H1 (cell line): ENCODE data around the gene TMEM187. TPM values are rescaled to one million over a fixed set of nuclear protein-coding genes. Genes with fewer than 3 reads are reported as not detected.

Source experiments
- CTCF ChIA-PET: fragments of 300-600 bp; sonication (Branson Sonifier 250); formaldehyde crosslinking; loops from one replicate; lab custom pipeline; 2021; ENCODE audit not compliant: partially characterized antibody; lab: Charles Lee
- POLR2A ChIA-PET: fragments of 300-600 bp; sonication (Branson Sonifier 250); formaldehyde crosslinking; loops from one replicate; lab custom pipeline; 2021; ENCODE audit warnings: inconsistent platforms; ENCODE audit not compliant: partially characterized antibody; lab: Charles Lee
- DNase-seq, 2 experiments: peaks; one replicate each; pipeline versions ENCODE4 v3.0.0 to v3.0.0-alpha.2; 2010 to 2022; ENCODE audit warnings: low spot score in 2 of 2, low read depth in 1 of 2, mixed read lengths in 1 of 2
- FAIRE-seq: peaks from 2 replicates; lab custom pipeline; 2011; peaks lifted over from hg19 to GRCh38; lab: Jason Lieb, UNC
- H2AFZ ChIP-seq: 2 replicates; pipeline ENCODE4 v1.8.1; 2012; ENCODE audit warnings: low read length, inconsistent platforms
- H2AK5ac ChIP-seq: 2 replicates; pipeline ENCODE4 v1.6.1; 2013; ENCODE audit warnings: low read depth, low read length
- H2BK120ac ChIP-seq: replicated peaks from 2 replicates; pipeline ENCODE3; 2013; ENCODE audit warnings: low read depth, low read length, inconsistent platforms
- H2BK12ac ChIP-seq: 2 replicates; pipeline ENCODE4 v1.6.1; 2013; ENCODE audit warnings: low read depth, low read length
- H2BK15ac ChIP-seq: 2 replicates; pipeline ENCODE4 v1.6.1; 2013; ENCODE audit warnings: low read length
- H2BK20ac ChIP-seq: 2 replicates; pipeline ENCODE4 v1.6.1; 2013; ENCODE audit warnings: low read length
- H2BK5ac ChIP-seq: 2 replicates; pipeline ENCODE4 v1.6.1; 2013; ENCODE audit warnings: low read depth, low read length
- H3K14ac ChIP-seq: 2 replicates; pipeline ENCODE4 v1.6.1; 2013; ENCODE audit warnings: inconsistent platforms; ENCODE audit not compliant: insufficient read length
- H3K18ac ChIP-seq: 2 replicates; pipeline ENCODE4 v1.6.1; 2013; ENCODE audit warnings: low read length; ENCODE audit errors: extremely low read depth
- H3K23ac ChIP-seq: 2 replicates; pipeline ENCODE4 v1.6.1; 2013; ENCODE audit warnings: inconsistent platforms; ENCODE audit not compliant: insufficient read length
- H3K23me2 ChIP-seq: 2 replicates; pipeline ENCODE4 v1.6.1; 2013; ENCODE audit warnings: low read depth, low read length
- H3K27ac ChIP-seq: 2 replicates; pipeline ENCODE4 v1.6.1; 2011; ENCODE audit warnings: low read depth, low read length, inconsistent platforms
- H3K27me3 ChIP-seq, 4 experiments: replicated peaks in 1 of 4; 1 replicate in 1 of 4; 2 replicates in 3 of 4; pipeline versions ENCODE4 v1.6.1 to v1.8.1; 2011 to 2013; ENCODE audit warnings: low read length in 3 of 4, mild to moderate bottlenecking in 3 of 4, inconsistent platforms in 2 of 4, mixed read lengths in 2 of 4, moderate library complexity in 1 of 4; ENCODE audit not compliant: control insufficient read depth in 3 of 4, insufficient read depth in 3 of 4; ENCODE audit errors: extremely low read depth in 1 of 4
- H3K36me3 ChIP-seq, 4 experiments: 2 replicates each; pipeline versions ENCODE4 v1.6.1 to v1.8.1; 2011 to 2013; ENCODE audit warnings: mild to moderate bottlenecking in 4 of 4, low read length in 3 of 4, moderate library complexity in 2 of 4, control low read depth in 1 of 4, inconsistent platforms in 1 of 4; ENCODE audit not compliant: insufficient read depth in 4 of 4, control insufficient read depth in 2 of 4
- H3K4ac ChIP-seq: replicated peaks from 2 replicates; pipeline ENCODE3; 2013; ENCODE audit warnings: low read length, low read depth, mixed read lengths, inconsistent platforms; ENCODE audit not compliant: insufficient read length
- H3K4me1 ChIP-seq, 4 experiments: replicated peaks in 1 of 4; 1 replicate in 1 of 4; 2 replicates in 3 of 4; pipeline versions ENCODE4 v1.6.1 to v1.8.1; 2011 to 2013; ENCODE audit warnings: low read length in 3 of 4, inconsistent platforms in 2 of 4, mixed read lengths in 1 of 4; ENCODE audit not compliant: insufficient read depth in 4 of 4, control insufficient read depth in 3 of 4
- H3K4me2 ChIP-seq, 2 experiments: 2 replicates each; pipeline versions ENCODE4 v1.6.1 to v1.8.1; 2011 to 2013; ENCODE audit warnings: low read depth in 2 of 2, low read length in 2 of 2, control low read depth in 1 of 2, inconsistent platforms in 1 of 2, mild to moderate bottlenecking in 1 of 2; ENCODE audit not compliant: insufficient read depth in 1 of 2
- H3K4me3 ChIP-seq, 4 experiments: fragments of 200-600, 300-600 bp in 1 of 4; sonication (generic), shearing (Covaris generic), sonication (Bioruptor Twin) in 1 of 4; 2 replicates each; pipeline versions ENCODE4 v1.5.1 to v1.8.1; 2011 to 2016; ENCODE audit warnings: low read length in 4 of 4, low read depth in 3 of 4, control low read depth in 2 of 4, inconsistent platforms in 2 of 4, mild to moderate bottlenecking in 2 of 4, mixed read lengths in 1 of 4, moderate library complexity in 1 of 4; ENCODE audit not compliant: insufficient read depth in 2 of 4; ENCODE audit errors: extremely low read depth in 1 of 4
- H3K56ac ChIP-seq: replicated peaks from 2 replicates; pipeline ENCODE3; 2013; ENCODE audit warnings: low read depth, mild to moderate bottlenecking, mixed read lengths, low read length, inconsistent platforms; ENCODE audit not compliant: insufficient read length
- H3K79me1 ChIP-seq: 2 replicates; pipeline ENCODE4 v1.6.1; 2013; ENCODE audit warnings: low read depth, low read length, control low read depth
- H3K79me2 ChIP-seq, 2 experiments: 2 replicates each; pipeline versions ENCODE4 v1.6.1 to v1.8.1; 2012 to 2013; ENCODE audit warnings: low read length in 2 of 2, mild to moderate bottlenecking in 2 of 2, inconsistent platforms in 1 of 2; ENCODE audit not compliant: insufficient read depth in 2 of 2, control insufficient read depth in 1 of 2
- H3K9ac ChIP-seq, 4 experiments: replicated peaks in 1 of 4; 1 replicate in 1 of 4; 2 replicates in 3 of 4; pipeline versions ENCODE4 v1.6.1 to v1.8.1; 2011 to 2013; ENCODE audit warnings: low read depth in 3 of 4, low read length in 3 of 4, control low read depth in 2 of 4, mild to moderate bottlenecking in 2 of 4, moderate library complexity in 2 of 4, inconsistent platforms in 1 of 4; ENCODE audit errors: extremely low read depth in 1 of 4
- H3K9me3 ChIP-seq, 2 experiments: 2 replicates each; pipeline versions ENCODE4 v1.6.1 to v1.8.1; 2012 to 2013; ENCODE audit warnings: mild to moderate bottlenecking in 2 of 2, moderate library complexity in 2 of 2, control low read depth in 1 of 2, inconsistent platforms in 1 of 2, low read depth in 1 of 2, low read length in 1 of 2, mixed read lengths in 1 of 2; ENCODE audit not compliant: insufficient read depth in 2 of 2
- H4K20me1 ChIP-seq, 2 experiments: replicated peaks in 1 of 2; 2 replicates each; pipeline versions ENCODE3 to v1.8.1; 2011 to 2013; ENCODE audit warnings: inconsistent platforms in 2 of 2, low read length in 2 of 2, mild to moderate bottlenecking in 1 of 2; ENCODE audit not compliant: insufficient read depth in 2 of 2, control insufficient read depth in 1 of 2
- H4K5ac ChIP-seq: 2 replicates; pipeline ENCODE4 v1.6.1; 2013; ENCODE audit warnings: low read length, low read depth, mixed read lengths, inconsistent platforms; ENCODE audit not compliant: insufficient read length
- H4K8ac ChIP-seq: 2 replicates; pipeline ENCODE4 v1.8.0; 2013; ENCODE audit warnings: mild to moderate bottlenecking, moderate library complexity, low read length, inconsistent platforms; ENCODE audit not compliant: insufficient read depth; ENCODE audit errors: extremely low read depth
- H4K91ac ChIP-seq: replicated peaks from 2 replicates; pipeline ENCODE3; 2013; ENCODE audit warnings: low read length, mixed read lengths, inconsistent platforms; ENCODE audit not compliant: insufficient read length
- CBX5 ChIP-seq: fragments of 300-800, 300-1000 bp; sonication (generic); IDR thresholded peaks from 2 replicates; pipeline ENCODE4 v1.7.1; 2016; ENCODE audit warnings: antibody characterized with exemption, low read length, low read depth
- E2F6 ChIP-seq: IDR thresholded peaks from 2 replicates; pipeline ENCODE4 v1.6.1; 2012; ENCODE audit warnings: inconsistent platforms
- GTF2F1 ChIP-seq: IDR thresholded peaks from 2 replicates; pipeline ENCODE4 v1.6.1; 2012; ENCODE audit warnings: low read depth, low read length, improper control_type of control experiment, borderline replicate concordance
- KDM5A ChIP-seq: fragments of 200-600 bp; IDR thresholded peaks from 2 replicates; pipeline ENCODE4 v1.7.1; 2012; ENCODE audit warnings: mild to moderate bottlenecking, low read length, inconsistent platforms, mixed read lengths
- POU5F1 ChIP-seq: IDR thresholded peaks from 2 replicates; pipeline ENCODE4 v1.6.1; 2011; ENCODE audit warnings: low read depth, mild to moderate bottlenecking, low read length, moderate library complexity
- SP1 ChIP-seq: IDR thresholded peaks from 2 replicates; pipeline ENCODE4 v1.6.1; 2011; ENCODE audit warnings: low read depth, low read length
- SP2 ChIP-seq: IDR thresholded peaks from 2 replicates; pipeline ENCODE4 v1.6.1; 2012; ENCODE audit warnings: mild to moderate bottlenecking, low read length, inconsistent platforms
- TAF7 ChIP-seq: optimal IDR thresholded peaks from 2 replicates; pipeline ENCODE3; 2011; ENCODE audit warnings: low read depth, mild to moderate bottlenecking, inconsistent platforms, low read length, moderate library complexity, borderline replicate concordance
- WGBS, 2 experiments: shearing (Covaris generic) in 1 of 2; methylation state at CpG; one replicate each; pipeline versions ENCODE4 v1.1.6 to v1.1.7; 2013 to 2015; ENCODE audit warnings: low lambda C conversion rate in 2 of 2, mixed read lengths in 2 of 2, inconsistent platforms in 1 of 2, low coverage in 1 of 2, missing lambda C conversion rate in 1 of 2; ENCODE audit not compliant: insufficient replicate concordance in 2 of 2, insufficient coverage in 1 of 2, insufficient read length in 1 of 2; ENCODE audit errors: extremely low coverage in 1 of 2, missing lambda C conversion rate in 1 of 2; 5-methylcytosine and 5-hydroxymethylcytosine counted together
- polyA plus RNA-seq, 7 experiments: library from polyadenylated mRNA; depleted of rRNA in 3 of 7; stranded (reverse) in 5 of 7; unstranded in 2 of 7; fragments of >200 nt in 5 of 7; fragments of 200-250 nt in 2 of 7; gene quantifications; 1 replicate in 5 of 7; 2 replicates in 1 of 7; 4 replicates in 1 of 7; pipeline versions ENCODE4 v1.2.1 to v1.2.3, GENCODE V29; 2011 to 2013; ENCODE audit warnings: missing spikeins in 2 of 7, mixed read lengths in 2 of 7
- total RNA-seq: library from RNA; stranded (reverse); fragmentation: NEBNext Ultra II Directional; extraction: Animal tissue kit (Norgen Biotek cat#: 25700); gene quantifications from 2 replicates; pipeline ENCODE4 v1.2.1, GENCODE V29; 2021

Gene TMEM187
- total and polyA plus RNA-seq, 2 of the 8 experiments (the other 6 are each of a cell fraction or from before 2014, with no cell fraction given): 5.0 to 14.5 TPM

GRCh38 chrX:153960077-153960476 lies 12.5 kb upstream of the TMEM187 start:
- Histone ChIP-seq H3K79me2 (peaks cover 0 to 28% of the 10 kb centered on the region in 2 experiments; a peak in 2 of 4 replicates), H2BK5ac (no peak overlapping the region), H3K36me3 (peaks cover 15 to 86% (median 54%) of the 10 kb centered on the region in 4 experiments), H3K9ac (no peak overlapping the region), H3K18ac (no peak overlapping the region), H3K4ac (no peak overlapping the region), H2BK120ac (no peak overlapping the region), H2AFZ (no peak overlapping the region), H4K20me1 (peaks cover 2 to 10% of the 10 kb centered on the region in 2 experiments), H3K23ac (no peak overlapping the region), H2BK12ac (no peak overlapping the region), H4K8ac (no peak overlapping the region), H4K91ac (no peak overlapping the region), H2BK15ac (no peak overlapping the region), H3K27me3 (no peaks in the 10 kb centered on the region), H3K9me3 (no peaks in the 10 kb centered on the region), H3K14ac (no peak overlapping the region), H4K5ac (no peak overlapping the region), H3K79me1 (no peaks in the 10 kb centered on the region; the same call in 1 of the 2 replicates), H3K27ac (no peak overlapping the region), H3K4me3 (no peak overlapping the region), H3K4me1 (no peaks in the 10 kb centered on the region), H3K23me2 (no peaks in the 10 kb centered on the region), H3K56ac (no peak overlapping the region), H3K4me2 (no peak overlapping the region), H2AK5ac (no peak overlapping the region), H2BK20ac (no peak overlapping the region)
- TF ChIP-seq KDM5A (no peak), SP2 (no peak), TAF7 (no peak), GTF2F1 (no peak), E2F6 (no peak), SP1 (no peak), POU5F1 (no peak), CBX5 (no peak)
- 93% methylated on average over 6 of the region's 16 CpGs; no CpG with 5 or more reads in 1 of the 2 experiments for WGBS, 2 experiments
- ChIA-PET POLR2A (interaction anchor here (5.0 kb wide), 1 partner anchor 8 kb away, joined by 26 read pairs; no protein-coding TSS in a partner anchor), CTCF (interaction anchor here (0.6 to 1.8 kb wide), 2 partner anchors 10 to 13 kb away, joined by 3 to 6 read pairs; no protein-coding TSS in a partner anchor)
- FAIRE-seq (no peak), DNase-seq (no peak)
